ENCODE data around the gene INHBE. TPM values are rescaled to one million over a fixed set of nuclear protein-coding genes. Genes with fewer than 3 reads are reported as not detected.
"Not testable (repeated sequence)": the region's sequence is repeated elsewhere in the genome, so short reads cannot be mapped to it uniquely, and the experiment has no call there.

The INHBE gene
- total and polyA plus RNA-seq, 12 donors, result 0.01 to 1.2 (median 0.38) TPM; not detected in 5

DNA sequence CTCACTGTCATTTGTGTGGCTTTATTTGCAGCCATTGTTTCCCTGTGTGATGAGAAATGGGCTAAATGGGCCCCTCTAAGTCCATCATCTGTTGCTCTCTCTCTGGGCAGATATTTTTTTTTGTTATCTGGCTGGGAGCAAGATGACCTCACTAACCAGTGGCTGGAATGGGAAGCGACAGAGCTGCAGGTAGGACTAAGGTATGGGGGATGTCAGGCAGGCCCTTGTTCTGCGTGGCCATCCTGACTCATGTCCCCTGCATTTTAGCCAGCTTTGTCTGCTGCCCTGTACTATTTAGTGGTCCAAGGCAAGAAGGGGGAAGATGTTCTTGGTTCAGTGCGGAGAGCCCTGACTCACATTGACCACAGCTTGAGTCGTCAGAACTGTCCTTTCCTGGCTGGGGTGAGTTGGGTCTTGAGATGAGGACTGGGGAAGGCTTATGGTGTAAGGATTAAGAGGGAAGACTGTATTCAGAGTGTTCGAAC, 34.1 kb downstream of the INHBE start:
- ATAC-seq, result no peak
- no peaks in the 10 kb centered on the region for H3K9me3 ChIP-seq
- H3K27me3 ChIP-seq, result no peaks in the 10 kb centered on the region
- no peak for DNase-seq
- 89 to 91% methylated on average over 5 of the region's 5 CpGs for WGBS, 2 donors
- intact Hi-C loops (cut with DNase I), result loop anchor here in 1 of 10 donors (2.0 kb wide), 1 partner anchor 26 kb away; no protein-coding TSS in a partner anchor
- peaks cover 0 to 44% (median 23%) of the 10 kb centered on the region in 9 donors for H3K36me3 ChIP-seq
- TF ChIP-seq, protein P1, sequence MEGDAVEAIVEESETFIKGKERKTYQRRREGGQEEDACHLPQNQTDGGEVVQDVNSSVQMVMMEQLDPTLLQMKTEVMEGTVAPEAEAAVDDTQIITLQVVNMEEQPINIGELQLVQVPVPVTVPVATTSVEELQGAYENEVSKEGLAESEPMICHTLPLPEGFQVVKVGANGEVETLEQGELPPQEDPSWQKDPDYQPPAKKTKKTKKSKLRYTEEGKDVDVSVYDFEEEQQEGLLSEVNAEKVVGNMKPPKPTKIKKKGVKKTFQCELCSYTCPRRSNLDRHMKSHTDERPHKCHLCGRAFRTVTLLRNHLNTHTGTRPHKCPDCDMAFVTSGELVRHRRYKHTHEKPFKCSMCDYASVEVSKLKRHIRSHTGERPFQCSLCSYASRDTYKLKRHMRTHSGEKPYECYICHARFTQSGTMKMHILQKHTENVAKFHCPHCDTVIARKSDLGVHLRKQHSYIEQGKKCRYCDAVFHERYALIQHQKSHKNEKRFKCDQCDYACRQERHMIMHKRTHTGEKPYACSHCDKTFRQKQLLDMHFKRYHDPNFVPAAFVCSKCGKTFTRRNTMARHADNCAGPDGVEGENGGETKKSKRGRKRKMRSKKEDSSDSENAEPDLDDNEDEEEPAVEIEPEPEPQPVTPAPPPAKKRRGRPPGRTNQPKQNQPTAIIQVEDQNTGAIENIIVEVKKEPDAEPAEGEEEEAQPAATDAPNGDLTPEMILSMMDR (IDR thresholded peaks at IDR 0.05), result no peak
- H3K4me3 ChIP-seq, result peak overlapping the region in 7 of 10 donors; percentile 67 to 96 (median 82)
- no peak overlapping the region for H3K27ac ChIP-seq
- H3K4me1 ChIP-seq, result peaks cover 9 to 21% (median 13%) of the 10 kb centered on the region in 9 donors

DNA sequence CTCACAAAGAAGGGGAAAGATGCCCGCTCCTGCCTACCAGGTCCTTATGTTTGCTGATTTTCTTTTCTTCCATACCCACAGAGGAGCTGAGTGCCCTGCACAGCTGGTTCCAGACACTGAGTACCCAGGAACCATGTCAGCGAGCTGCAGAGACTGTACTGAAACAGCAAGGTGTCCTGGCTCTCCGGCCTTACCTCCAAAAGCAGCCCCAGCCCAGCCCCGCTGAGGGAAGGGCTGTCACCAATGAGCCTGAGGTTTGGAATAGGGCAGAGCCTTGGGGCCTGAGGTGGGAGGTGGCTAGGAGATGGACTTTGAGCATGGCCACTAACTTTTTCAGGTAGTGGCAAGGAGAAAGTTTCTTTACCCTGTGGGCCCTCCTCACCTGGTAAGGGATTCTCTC, 35.0 kb downstream of the INHBE start:
- Histone ChIP-seq H3K27ac (no peak overlapping the region), H3K27me3 (no peaks in the 10 kb centered on the region), H3K9me3 (no peaks in the 10 kb centered on the region), H3K36me3 (peaks cover 0 to 53% (median 23%) of the 10 kb centered on the region in 9 donors), H3K4me1 (peaks cover 9 to 21% (median 13%) of the 10 kb centered on the region in 9 donors), H3K4me3 (no peak overlapping the region)
- TF ChIP-seq, protein P1 (IDR thresholded peaks at IDR 0.05), result no peak
- 94 to 99% methylated on average over 4 of the region's 4 CpGs for WGBS, 2 donors
- ATAC-seq (no peak), DNase-seq (no peak)
- intact Hi-C loops (cut with DNase I), result no loop called here

DNA sequence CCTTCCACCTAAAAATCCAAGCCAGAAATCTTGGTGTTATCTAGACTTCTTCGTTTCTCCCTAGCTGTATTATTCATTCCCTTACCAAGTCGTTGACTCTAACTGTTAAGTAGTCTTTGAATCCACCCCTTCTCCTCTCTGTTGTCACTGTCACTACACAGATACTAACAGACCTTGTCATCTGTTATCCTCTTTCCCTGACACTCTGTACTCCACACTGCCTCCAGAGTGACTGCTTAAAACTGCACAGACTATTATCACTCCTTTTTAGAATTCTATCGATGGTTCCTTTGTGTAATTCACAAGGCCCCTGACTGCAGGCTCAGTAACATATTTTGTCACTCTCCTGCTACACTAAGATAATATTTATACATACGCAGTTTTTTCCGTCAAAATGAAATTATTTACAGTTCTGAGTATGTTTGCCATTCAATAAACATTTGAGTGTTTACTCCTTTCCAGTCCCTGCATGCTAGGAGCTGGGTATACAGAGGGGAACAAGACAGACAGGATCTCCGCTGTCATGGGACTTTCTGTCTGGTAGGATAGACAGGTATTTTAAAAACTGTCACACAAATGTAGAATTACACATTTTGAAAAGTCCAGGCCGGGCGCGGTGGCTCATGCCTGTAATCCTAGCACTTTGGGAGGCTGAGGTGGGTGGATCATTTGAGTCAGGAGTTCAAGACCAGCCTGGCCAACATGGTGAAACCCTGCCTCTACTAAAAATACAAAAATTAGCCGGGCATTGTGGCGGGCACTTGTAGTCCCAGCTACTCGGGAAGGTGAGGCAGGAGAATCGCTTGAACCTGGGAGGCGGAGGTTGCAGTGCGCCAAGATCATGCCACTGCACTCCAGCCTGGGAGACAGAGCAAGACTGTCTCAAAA, 36.5 kb downstream of the INHBE start:
- Histone ChIP-seq H3K36me3 (peaks cover 0 to 68% (median 26%) of the 10 kb centered on the region in 9 donors), H3K9me3 (no peaks in the 10 kb centered on the region), H3K4me3 (no peak overlapping the region), H3K4me1 (peaks cover 9 to 21% (median 13%) of the 10 kb centered on the region in 9 donors), H3K27ac (no peak overlapping the region), H3K27me3 (no peaks in the 10 kb centered on the region)
- intact Hi-C loops (cut with DNase I), result no loop called here
- 89 to 92% methylated on average over 15 of the region's 15 CpGs for WGBS, 2 donors
- ATAC-seq (no peak), DNase-seq (no peak)
- TF ChIP-seq, protein P1 (IDR thresholded peaks at IDR 0.05), result no peak

DNA sequence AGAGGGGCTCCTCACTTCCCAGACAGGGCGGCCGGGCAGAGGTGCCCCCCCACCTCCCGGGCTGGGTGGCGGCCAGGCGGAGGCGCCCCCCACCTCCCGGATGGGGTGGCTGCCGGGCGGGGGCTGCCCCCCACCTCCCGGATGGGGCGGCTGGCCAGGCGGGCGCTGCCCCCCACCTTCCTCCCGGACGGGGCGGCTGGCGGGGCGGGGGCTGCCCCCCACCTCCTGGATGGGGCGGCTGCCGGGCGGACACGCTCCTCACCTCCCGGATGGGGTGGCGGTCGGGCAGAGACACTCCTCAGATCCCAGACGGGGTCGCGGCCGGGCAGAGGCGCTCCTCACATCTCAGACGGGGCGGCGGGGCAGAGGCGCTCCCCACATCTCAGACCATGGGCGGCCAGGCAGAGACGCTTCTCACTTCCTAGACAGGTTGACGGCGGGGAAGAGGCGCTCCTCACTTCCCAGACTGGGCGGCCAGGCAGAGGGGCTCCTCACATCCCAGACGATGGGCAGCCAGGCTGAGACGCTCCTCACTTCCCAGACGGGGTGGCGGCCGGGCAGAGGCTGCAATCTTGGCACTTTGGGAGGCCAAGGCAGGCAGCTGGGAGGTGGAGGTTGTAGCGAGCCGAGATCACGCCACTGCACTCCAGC, 40.1 kb downstream of the INHBE start:
- intact Hi-C loops (cut with DNase I), result not testable (repeated sequence)

More for the DNA sequence above, 40.1 kb downstream of the INHBE start:
- not testable (repeated sequence) for H3K4me3 ChIP-seq, H3K27ac ChIP-seq, H3K27me3 ChIP-seq, H3K4me1 ChIP-seq, ATAC-seq, DNase-seq, H3K9me3 ChIP-seq
- peaks cover 0 to 89% (median 43%) of the 10 kb centered on the region in 9 donors for H3K36me3 ChIP-seq
- WGBS, 2 donors, result 96 to 97% methylated on average over 38 to 45 of the region's 48 CpGs
